ENCODE results near the gene ARL15. TPM values are rescaled to one million over a fixed set of nuclear protein-coding genes. Genes with fewer than 3 reads are reported as not detected.

ARL15 gene
- total and polyA plus RNA-seq, 9 of the 15 experiments (the other 6 are each of a cell fraction or from before 2014, with no cell fraction given) = 18.5 to 80.4 (median 57.0) TPM

GRCh38 chr5:54312499-54312898, 2.1 kb upstream of the ARL15 start (continued):
- no peak for TF ChIP-seq POU5F1 (IDR thresholded peaks at IDR 0.05; ENCODE audit: borderline replicate concordance, low read depth, low read length, partially characterized antibody)
- TF ChIP-seq PHF21A (IDR thresholded peaks at IDR 0.05; ENCODE audit: borderline replicate concordance, low read depth) = no peak
- TF ChIP-seq PYGO2 (tag; IDR thresholded peaks at IDR 0.05) = no peak
- TF ChIP-seq, protein P1, sequence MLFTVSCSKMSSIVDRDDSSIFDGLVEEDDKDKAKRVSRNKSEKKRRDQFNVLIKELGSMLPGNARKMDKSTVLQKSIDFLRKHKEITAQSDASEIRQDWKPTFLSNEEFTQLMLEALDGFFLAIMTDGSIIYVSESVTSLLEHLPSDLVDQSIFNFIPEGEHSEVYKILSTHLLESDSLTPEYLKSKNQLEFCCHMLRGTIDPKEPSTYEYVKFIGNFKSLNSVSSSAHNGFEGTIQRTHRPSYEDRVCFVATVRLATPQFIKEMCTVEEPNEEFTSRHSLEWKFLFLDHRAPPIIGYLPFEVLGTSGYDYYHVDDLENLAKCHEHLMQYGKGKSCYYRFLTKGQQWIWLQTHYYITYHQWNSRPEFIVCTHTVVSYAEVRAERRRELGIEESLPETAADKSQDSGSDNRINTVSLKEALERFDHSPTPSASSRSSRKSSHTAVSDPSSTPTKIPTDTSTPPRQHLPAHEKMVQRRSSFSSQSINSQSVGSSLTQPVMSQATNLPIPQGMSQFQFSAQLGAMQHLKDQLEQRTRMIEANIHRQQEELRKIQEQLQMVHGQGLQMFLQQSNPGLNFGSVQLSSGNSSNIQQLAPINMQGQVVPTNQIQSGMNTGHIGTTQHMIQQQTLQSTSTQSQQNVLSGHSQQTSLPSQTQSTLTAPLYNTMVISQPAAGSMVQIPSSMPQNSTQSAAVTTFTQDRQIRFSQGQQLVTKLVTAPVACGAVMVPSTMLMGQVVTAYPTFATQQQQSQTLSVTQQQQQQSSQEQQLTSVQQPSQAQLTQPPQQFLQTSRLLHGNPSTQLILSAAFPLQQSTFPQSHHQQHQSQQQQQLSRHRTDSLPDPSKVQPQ (CRISPR knock-in tag; IDR thresholded peaks at IDR 0.05; ENCODE audit: borderline replicate concordance) = no peak
- no peak for TF ChIP-seq CBX3 (IDR thresholded peaks at IDR 0.05; ENCODE audit: borderline replicate concordance in 1 of 2, low read length in 2 of 2)
- no peak for TF ChIP-seq HMG20A (CRISPR knock-in tag; conservative IDR thresholded peaks at IDR 0.05)
- peak; percentile 58; the same call in 1 of the 2 replicates for TF ChIP-seq NCOR1 (IDR thresholded peaks at IDR 0.05)
- no peak for TF ChIP-seq E2F1 (CRISPR knock-in tag; IDR thresholded peaks at IDR 0.05)
- TF ChIP-seq EWSR1 (IDR thresholded peaks at IDR 0.05; ENCODE audit: borderline replicate concordance, low read depth, partially characterized antibody) = no peak
- TF ChIP-seq PKNOX1 (IDR thresholded peaks at IDR 0.05) = peak; percentile 27; the same call in 1 of the 2 replicates
- TF ChIP-seq POLR3G (IDR thresholded peaks at IDR 0.05; ENCODE audit: extremely low read depth, insufficient read length, insufficient replicate concordance) = no peak
- TF ChIP-seq POLR2AphosphoS5 (IDR thresholded peaks at IDR 0.05; ENCODE audit: control insufficient read depth, insufficient read depth, low read depth, low read length) = no peak
- no peak for TF ChIP-seq HMG20B (CRISPR knock-in tag; IDR thresholded peaks at IDR 0.05)
- TF ChIP-seq ZNF395 (CRISPR knock-in tag; IDR thresholded peaks at IDR 0.05) = no peak
- no peak for TF ChIP-seq TSC22D4 (tag; IDR thresholded peaks at IDR 0.05)
- TF ChIP-seq SRSF1 (IDR thresholded peaks at IDR 0.05; ENCODE audit: low read depth, low read length) = no peak
- TF ChIP-seq EP300 (IDR thresholded peaks at IDR 0.05; ENCODE audit: low read length) = peak; percentile 34; the same call in 1 of the 2 replicates
- TF ChIP-seq CBX5 (IDR thresholded peaks at IDR 0.05; ENCODE audit: borderline replicate concordance, low read depth) = no peak
- TF ChIP-seq HNRNPK (IDR thresholded peaks at IDR 0.05; ENCODE audit: low read depth, low read length, poor library complexity, severe bottlenecking) = no peak
- no peak for TF ChIP-seq HNRNPUL1 (IDR thresholded peaks at IDR 0.05; ENCODE audit: low read length)
- TF ChIP-seq NR2F6 (CRISPR knock-in tag; IDR thresholded peaks at IDR 0.05) = no peak
- TF ChIP-seq NCOA4 (IDR thresholded peaks at IDR 0.05; ENCODE audit: partially characterized antibody) = no peak

All from K562 (cell line).